GM13976 (cell line): ENCODE data around the gene ALCAM.

Experiments
- DNase-seq: peaks from one replicate; pipeline ENCODE4 v3.0.0; 2012; ENCODE audit warnings: low spot score
- CTCF ChIP-seq: IDR thresholded peaks from 2 replicates; pipeline ENCODE4 v1.5.1; 2012; ENCODE audit warnings: borderline replicate concordance, mild to moderate bottlenecking; ENCODE audit not compliant: insufficient read depth; ENCODE audit errors: extremely low read depth, missing control alignments, control extremely low read depth
- in situ Hi-C: fragments of 300-500 bp; cut with MboI; formaldehyde crosslinking; loops from one replicate; pipeline ENCODE4 v1.12.0; 2022; ENCODE audit warnings: low sequenced_read_pairs, mixed read lengths, inconsistent platforms; ENCODE audit not compliant: unreplicated experiment

Gene ALCAM

GRCh38 chr3:105368566-105369499, 2.1 kb downstream of the ALCAM start:
- in situ Hi-C loops = loop anchor here (25.0 kb wide), 2 partner anchors 757 to 1082 kb away; no protein-coding TSS in a partner anchor
- DNase-seq = peak; percentile 65
- TF ChIP-seq CTCF = no peak

GRCh38 chr3:105369500-105370371, 3.0 kb downstream of the ALCAM start:
- in situ Hi-C loops = loop anchor here (25.0 kb wide), 2 partner anchors 757 to 1082 kb away; no protein-coding TSS in a partner anchor
- DNase-seq = peak; percentile 28
- TF ChIP-seq CTCF = peak; percentile 72

- in situ Hi-C loops = loop anchor here (25.0 kb wide), 2 partner anchors 761 to 1086 kb away; no protein-coding TSS in a partner anchor
- TF ChIP-seq CTCF = no peak
- DNase-seq = no peak
These were observed 6.7 kb downstream of the ALCAM start for GRCh38 chr3:105373383-105373782.

- in situ Hi-C loops = loop anchor here (25.0 kb wide), 1 partner anchor 1236 kb away; no protein-coding TSS in a partner anchor
- no peak for DNase-seq
- TF ChIP-seq CTCF = no peak
These were observed 9.2 kb downstream of the ALCAM start for GRCh38 chr3:105375750-105376511.

GRCh38 chr3:105377716-105378115, 11.0 kb downstream of the ALCAM start:
- no peak for DNase-seq
- TF ChIP-seq CTCF = no peak
- in situ Hi-C loops = loop anchor here (25.0 kb wide), 1 partner anchor 1235 kb away; no protein-coding TSS in a partner anchor

GRCh38 chr3:105385179-105385578, 18.5 kb downstream of the ALCAM start:
- in situ Hi-C loops = loop anchor here (25.0 kb wide), 1 partner anchor 1227 kb away; no protein-coding TSS in a partner anchor
- DNase-seq = no peak
- TF ChIP-seq CTCF = no peak
